Neural progenitor cell (in vitro differentiated cells): ENCODE results near the gene PLK5.
"Not testable (repeated sequence)": the region's sequence is repeated elsewhere in the genome, so short reads cannot be mapped to it uniquely, and the experiment has no call there.

Source experiments
- EZH2 ChIP-seq: fragments of 200-600 bp; sonication (generic); IDR thresholded peaks from 2 replicates; pipeline ENCODE4 v1.6.1; 2017; ENCODE audit warnings: antibody characterized with exemption, mild to moderate bottlenecking, moderate library complexity
- EZH2phosphoT487 ChIP-seq: fragments of 200-600 bp; sonication (generic); IDR thresholded peaks from 2 replicates; pipeline ENCODE4 v1.6.1; 2017; ENCODE audit warnings: antibody characterized with exemption
- TF ChIP-seq, protein P1 (sequence below): fragments of 200-600 bp; sonication (generic); IDR thresholded peaks from 2 replicates; pipeline ENCODE4 v1.5.1; 2017; ENCODE audit warnings: antibody characterized with exemption, mild to moderate bottlenecking

DNA sequence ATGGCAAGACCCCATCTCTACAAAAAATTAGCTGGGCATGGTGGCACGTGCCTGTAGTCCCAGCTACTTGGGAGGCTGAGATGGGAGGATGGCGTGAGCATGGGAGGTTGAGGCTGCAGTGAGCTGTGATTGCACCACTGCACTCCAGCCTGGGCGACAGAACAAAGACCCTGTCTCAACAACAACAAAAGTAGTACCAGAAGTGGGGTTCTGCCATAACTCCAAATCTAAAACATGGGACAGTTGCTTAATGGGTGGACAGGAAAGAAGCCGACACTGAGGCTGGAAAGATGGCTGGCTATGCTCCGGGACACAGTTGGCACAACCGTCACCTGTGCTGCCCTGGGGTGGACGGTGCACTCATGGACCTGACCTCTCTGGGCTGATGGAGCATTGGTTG is 11.8 kb downstream of the PLK5 start:
- TF ChIP-seq, protein P1, sequence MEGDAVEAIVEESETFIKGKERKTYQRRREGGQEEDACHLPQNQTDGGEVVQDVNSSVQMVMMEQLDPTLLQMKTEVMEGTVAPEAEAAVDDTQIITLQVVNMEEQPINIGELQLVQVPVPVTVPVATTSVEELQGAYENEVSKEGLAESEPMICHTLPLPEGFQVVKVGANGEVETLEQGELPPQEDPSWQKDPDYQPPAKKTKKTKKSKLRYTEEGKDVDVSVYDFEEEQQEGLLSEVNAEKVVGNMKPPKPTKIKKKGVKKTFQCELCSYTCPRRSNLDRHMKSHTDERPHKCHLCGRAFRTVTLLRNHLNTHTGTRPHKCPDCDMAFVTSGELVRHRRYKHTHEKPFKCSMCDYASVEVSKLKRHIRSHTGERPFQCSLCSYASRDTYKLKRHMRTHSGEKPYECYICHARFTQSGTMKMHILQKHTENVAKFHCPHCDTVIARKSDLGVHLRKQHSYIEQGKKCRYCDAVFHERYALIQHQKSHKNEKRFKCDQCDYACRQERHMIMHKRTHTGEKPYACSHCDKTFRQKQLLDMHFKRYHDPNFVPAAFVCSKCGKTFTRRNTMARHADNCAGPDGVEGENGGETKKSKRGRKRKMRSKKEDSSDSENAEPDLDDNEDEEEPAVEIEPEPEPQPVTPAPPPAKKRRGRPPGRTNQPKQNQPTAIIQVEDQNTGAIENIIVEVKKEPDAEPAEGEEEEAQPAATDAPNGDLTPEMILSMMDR: not testable (repeated sequence)
- not testable (repeated sequence) for TF ChIP-seq EZH2, EZH2phosphoT487
